Measurements from ENCODE around the gene NAALADL2.

NAALADL2 gene

DNA sequence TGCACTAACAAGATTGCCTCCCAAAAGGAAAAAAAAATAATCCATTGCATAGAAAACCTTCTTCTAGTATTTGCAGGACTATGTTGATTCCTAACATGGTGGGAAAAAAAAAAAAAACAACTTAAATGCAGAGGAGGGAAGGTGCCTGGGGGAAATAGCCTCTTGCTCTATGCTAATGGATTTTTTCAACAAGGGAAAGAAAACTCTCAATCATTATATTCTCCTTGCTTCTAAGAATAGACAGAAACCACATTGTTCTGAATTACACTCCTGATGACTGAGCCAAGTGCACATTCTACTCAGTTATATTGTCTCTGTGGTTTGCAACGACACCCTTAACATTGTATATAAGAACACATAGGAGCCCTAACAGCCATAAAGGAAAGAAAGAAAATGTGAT lies 760.2 kb downstream of the NAALADL2 start:
- no peaks in the 10 kb centered on the region for H3K27me3 ChIP-seq
- TF ChIP-seq, protein P1, sequence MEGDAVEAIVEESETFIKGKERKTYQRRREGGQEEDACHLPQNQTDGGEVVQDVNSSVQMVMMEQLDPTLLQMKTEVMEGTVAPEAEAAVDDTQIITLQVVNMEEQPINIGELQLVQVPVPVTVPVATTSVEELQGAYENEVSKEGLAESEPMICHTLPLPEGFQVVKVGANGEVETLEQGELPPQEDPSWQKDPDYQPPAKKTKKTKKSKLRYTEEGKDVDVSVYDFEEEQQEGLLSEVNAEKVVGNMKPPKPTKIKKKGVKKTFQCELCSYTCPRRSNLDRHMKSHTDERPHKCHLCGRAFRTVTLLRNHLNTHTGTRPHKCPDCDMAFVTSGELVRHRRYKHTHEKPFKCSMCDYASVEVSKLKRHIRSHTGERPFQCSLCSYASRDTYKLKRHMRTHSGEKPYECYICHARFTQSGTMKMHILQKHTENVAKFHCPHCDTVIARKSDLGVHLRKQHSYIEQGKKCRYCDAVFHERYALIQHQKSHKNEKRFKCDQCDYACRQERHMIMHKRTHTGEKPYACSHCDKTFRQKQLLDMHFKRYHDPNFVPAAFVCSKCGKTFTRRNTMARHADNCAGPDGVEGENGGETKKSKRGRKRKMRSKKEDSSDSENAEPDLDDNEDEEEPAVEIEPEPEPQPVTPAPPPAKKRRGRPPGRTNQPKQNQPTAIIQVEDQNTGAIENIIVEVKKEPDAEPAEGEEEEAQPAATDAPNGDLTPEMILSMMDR (IDR thresholded peaks at IDR 0.05) = no peak
- no peaks in the 10 kb centered on the region for H3K4me1 ChIP-seq
- H3K27ac ChIP-seq = no peak overlapping the region
- DNase-seq = no peak
- H3K9me3 ChIP-seq = no peaks in the 10 kb centered on the region
- no peak overlapping the region for H3K4me3 ChIP-seq
- intact Hi-C loops (cut with DNase I; ENCODE audit: low total_unique reads) = no loop called here
- no peaks in the 10 kb centered on the region for H3K36me3 ChIP-seq

DNA sequence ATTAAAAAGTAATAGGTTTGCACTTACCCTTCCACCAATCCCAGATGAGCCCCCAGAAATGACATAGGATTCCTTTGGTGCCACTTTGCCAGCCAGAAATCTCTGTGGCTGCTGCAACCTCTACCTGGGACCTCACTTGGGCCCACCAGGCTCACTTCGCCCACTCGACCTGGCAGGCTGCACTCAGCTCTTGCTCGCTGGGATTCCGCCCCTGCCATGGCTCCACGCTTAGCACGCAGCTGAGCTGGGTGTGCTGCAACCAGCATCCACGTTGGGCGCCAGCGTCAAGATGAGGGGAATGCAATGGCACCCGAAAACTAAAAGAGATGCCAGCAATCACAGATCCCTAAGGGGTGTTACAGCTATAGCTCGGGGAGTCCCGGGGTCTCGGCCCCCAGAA lies 761.0 kb downstream of the NAALADL2 start:
- Histone ChIP-seq H3K9me3 (no peaks in the 10 kb centered on the region), H3K27ac (no peak overlapping the region), H3K27me3 (no peaks in the 10 kb centered on the region), H3K4me1 (no peaks in the 10 kb centered on the region), H3K4me3 (no peak overlapping the region), H3K36me3 (no peaks in the 10 kb centered on the region)
- DNase-seq = no peak
- intact Hi-C loops (cut with DNase I; ENCODE audit: low total_unique reads) = no loop called here
- TF ChIP-seq, protein P1 (IDR thresholded peaks at IDR 0.05) = no peak

- Histone ChIP-seq H3K4me1 (no peaks in the 10 kb centered on the region), H3K9me3 (no peaks in the 10 kb centered on the region), H3K36me3 (no peaks in the 10 kb centered on the region), H3K4me3 (no peak overlapping the region), H3K27me3 (no peaks in the 10 kb centered on the region), H3K27ac (no peak overlapping the region)
- TF ChIP-seq, protein P1 (IDR thresholded peaks at IDR 0.05) = no peak
- intact Hi-C loops (cut with DNase I; ENCODE audit: low total_unique reads) = no loop called here
- no peak for DNase-seq
Observed at GRCh38 chr3:175620532-175620931, 761.4 kb downstream of the NAALADL2 start.

GRCh38 chr3:175640958-175641357 lies 781.8 kb downstream of the NAALADL2 start:
- no peaks in the 10 kb centered on the region for H3K27me3 ChIP-seq
- intact Hi-C loops (cut with DNase I; ENCODE audit: low total_unique reads) = no loop called here
- no peaks in the 10 kb centered on the region for H3K4me1 ChIP-seq
- no peaks in the 10 kb centered on the region for H3K36me3 ChIP-seq
- H3K4me3 ChIP-seq = no peak overlapping the region
- H3K27ac ChIP-seq = no peak overlapping the region
- no peaks in the 10 kb centered on the region for H3K9me3 ChIP-seq
- TF ChIP-seq, protein P1 (IDR thresholded peaks at IDR 0.05) = no peak
- no peak for DNase-seq

GRCh38 chr3:175646865-175647264 lies 787.7 kb downstream of the NAALADL2 start:
- H3K9me3 ChIP-seq = no peaks in the 10 kb centered on the region
- no peak overlapping the region for H3K27ac ChIP-seq
- no peaks in the 10 kb centered on the region for H3K36me3 ChIP-seq
- intact Hi-C loops (cut with DNase I; ENCODE audit: low total_unique reads) = no loop called here
- DNase-seq = no peak
- H3K4me1 ChIP-seq = peaks cover 0 to 12% (median 0%) of the 10 kb centered on the region in 4 donors
- TF ChIP-seq, protein P1 (IDR thresholded peaks at IDR 0.05) = no peak
- no peak overlapping the region for H3K4me3 ChIP-seq
- no peaks in the 10 kb centered on the region for H3K27me3 ChIP-seq

- intact Hi-C loops (cut with DNase I; ENCODE audit: low total_unique reads) = no loop called here
- H3K27ac ChIP-seq = no peak overlapping the region
- TF ChIP-seq, protein P1 (IDR thresholded peaks at IDR 0.05) = no peak
- H3K4me1 ChIP-seq = peaks cover 0 to 12% (median 0%) of the 10 kb centered on the region in 4 donors
- H3K9me3 ChIP-seq = no peaks in the 10 kb centered on the region
- no peaks in the 10 kb centered on the region for H3K36me3 ChIP-seq
- H3K4me3 ChIP-seq = no peak overlapping the region
- no peak for DNase-seq
- no peaks in the 10 kb centered on the region for H3K27me3 ChIP-seq
Observed at GRCh38 chr3:175648899-175649298, 789.8 kb downstream of the NAALADL2 start.

Data from tibial artery (tissue), 4 donors.